Femur (tissue), 1 donor: ENCODE measurements around the gene CACNB4.
"Not testable (repeated sequence)": the region's sequence is repeated elsewhere in the genome, so short reads cannot be mapped to it uniquely, and the experiment has no call there.

Experiments used
- DNase-seq: peaks from one replicate; pipeline ENCODE4 v3.0.0-alpha.2; 2017

Gene CACNB4

DNA sequence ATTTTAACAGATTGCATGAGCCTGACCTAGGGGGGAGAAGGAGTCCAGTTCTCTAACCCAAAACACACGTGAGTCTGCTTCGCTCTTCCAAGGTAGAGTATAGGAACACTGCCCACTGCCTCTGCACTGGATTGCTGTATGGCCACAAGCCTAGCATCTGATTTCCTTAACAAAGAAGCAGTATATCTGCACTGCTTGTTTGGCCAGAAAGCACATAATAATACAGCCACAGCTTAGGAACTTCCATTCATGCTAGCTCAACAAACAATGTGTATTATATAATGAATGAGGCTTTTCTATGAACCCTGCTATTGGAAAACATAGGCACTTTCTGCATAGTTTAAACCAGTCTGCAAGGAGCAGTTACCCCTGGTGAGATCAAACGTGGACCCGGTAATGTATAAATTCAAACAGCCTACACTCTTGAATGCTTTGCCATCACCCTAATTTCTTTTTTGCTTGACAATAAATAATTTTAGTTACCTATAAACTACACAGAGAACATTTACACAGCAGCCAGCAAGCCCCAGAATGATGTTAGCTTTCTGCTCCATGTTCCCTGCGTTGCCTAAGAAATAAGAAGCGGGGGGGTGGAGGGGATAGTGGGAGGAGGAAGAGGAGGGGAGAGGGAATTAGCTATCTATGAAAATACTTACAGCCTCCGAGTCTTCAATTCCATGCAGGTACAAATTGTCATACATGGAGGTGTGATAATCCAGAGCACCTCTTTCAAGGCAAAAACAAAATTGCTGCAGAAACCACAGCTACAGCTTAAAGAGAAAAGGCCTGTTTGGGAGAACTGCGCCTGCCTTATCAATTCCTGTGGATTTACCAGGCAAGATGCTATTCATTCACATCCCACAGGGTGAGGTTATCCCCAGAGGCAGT, 125.6 kb downstream of the CACNB4 start:
- no peak for DNase-seq

DNA sequence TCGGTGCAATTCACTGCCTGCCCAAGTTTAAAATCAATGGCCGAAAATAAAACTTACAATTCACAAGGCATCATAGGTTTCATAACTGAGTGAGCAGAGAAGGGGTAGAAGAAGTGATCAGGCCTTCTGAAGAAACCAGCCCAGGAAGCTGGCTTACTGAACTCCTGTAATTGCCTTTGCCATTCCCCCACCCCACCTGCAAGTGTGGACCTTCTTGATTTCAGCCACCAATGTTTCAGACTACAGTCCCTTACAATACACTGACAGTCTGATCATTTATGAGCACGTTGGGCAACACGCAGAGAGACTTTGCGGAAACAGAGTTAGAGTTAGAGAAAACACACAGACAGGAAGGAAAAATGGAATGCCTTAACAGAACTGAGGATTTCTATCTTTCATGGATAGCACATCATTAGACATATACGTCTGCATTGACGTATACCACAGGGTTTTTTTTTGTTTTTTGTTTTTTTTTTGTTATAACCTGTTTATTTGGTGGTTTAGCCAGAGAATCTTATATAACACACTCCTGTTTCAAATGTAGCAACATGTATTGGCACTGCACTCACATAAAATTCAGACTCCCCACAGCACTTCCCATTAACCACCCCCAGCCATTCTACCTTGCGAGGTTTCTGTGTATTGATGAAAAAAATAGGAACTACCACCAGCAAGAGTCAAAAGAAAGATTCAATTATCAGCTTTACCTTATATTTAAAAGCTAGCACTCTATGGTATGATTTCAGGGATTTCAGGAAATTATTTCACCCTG, 126.4 kb downstream of the CACNB4 start:
- DNase-seq = no peak

DNA sequence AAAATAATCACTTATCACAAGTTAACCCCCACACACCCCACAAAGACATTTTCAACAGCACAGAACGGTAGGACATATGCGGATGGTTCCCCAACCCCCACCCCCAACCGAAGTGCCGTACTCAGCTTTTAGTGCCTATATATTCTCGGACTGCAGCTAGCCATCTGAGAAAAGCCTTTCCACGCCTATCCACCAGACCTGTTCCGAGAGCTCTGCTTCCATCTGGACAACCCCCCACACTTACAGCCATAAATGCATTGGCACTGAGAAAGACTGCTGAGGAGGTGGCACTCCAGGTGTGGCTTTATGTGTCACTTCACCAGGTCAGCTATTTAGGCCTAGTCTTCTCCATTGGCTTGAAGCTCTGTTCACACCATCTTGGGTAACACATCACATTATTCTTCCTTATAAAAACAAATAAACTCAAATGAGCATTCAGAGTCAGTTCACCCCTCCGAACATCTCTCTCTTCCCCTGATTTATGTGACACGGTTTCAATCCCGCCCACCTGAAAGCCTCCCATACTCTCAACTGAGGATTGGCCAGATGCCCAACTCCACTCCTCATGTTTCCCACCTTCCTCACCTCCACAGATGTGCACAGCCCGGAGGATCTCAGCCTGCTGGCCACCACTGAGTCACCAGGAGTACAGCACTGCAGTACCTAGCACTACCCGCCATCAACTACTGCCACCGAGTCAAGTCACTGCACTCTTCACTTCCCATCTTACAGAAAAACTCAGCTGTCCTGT, 127.4 kb downstream of the CACNB4 start:
- no peak for DNase-seq

DNA sequence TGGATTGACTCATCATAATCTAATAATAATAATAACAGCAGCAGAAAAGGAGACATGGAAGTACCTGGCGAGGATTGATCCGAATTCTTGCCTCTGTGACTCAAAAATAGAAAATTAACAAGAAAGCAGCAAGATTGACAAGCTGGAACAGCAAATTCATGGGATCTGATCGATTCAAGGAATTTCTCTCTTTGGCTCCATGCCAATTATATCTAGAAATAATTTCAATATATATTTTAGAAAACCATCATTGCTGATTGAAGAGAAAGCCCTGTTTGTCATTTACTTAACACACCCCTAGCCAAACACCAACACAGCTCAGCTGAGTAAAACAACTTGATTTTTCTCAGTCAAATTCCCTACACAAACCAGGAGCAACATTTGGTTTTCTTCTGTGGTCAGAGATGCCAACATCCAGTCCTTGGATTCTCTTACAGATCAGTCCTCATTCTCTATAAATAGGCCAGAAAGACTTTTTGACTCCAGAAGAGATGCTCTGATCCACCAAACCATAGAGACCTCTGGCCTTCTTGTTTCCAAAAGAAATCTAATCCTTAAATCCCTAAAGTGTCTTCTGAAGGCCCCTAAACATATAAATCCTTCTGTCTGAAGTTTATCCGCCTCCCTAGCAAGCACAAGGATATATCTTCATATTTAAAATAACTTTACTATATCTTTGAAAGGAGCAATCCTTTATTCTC, 129.9 kb downstream of the CACNB4 start:
- no peak for DNase-seq

DNA sequence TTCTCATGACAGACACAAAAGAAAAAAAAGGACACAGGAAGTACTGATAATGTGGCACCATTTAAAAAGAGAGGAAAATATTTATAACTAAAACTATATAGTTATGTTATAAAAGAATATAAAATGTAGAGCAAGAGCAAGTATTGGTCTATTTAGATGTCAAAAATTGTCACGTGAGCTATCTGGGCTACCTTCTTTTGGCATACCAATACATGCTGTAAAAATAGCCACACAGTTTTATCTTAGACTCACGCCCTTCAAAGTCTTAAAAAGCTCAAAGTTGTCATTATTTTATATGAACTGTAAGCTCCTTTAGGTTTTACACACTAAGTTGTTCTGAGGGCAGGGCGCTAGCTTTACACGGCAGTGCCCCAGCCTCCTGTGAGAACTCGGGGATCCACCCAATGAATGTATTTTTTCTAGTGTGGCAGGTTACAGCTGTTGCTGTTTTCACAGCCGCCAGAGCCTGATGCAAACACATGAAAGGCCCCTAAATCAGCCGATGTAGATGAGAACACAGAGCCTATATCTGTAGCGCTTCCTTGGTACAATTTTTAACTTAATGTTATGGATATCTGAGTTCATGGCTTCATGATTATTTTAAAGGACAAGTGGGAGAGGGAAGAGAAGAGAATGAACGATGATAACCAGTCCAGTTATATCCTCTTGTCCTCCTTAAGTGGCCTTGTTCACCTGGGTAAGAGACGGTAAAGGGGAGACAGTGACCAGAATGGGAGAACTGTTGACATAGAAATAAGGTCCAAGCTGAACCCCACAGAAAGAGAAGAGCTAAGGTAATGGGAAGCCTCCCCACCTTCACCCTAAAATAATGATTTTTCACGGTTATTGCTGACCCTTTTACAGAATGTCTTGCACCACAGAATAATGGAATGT, 130.8 kb downstream of the CACNB4 start:
- no peak for DNase-seq

DNA sequence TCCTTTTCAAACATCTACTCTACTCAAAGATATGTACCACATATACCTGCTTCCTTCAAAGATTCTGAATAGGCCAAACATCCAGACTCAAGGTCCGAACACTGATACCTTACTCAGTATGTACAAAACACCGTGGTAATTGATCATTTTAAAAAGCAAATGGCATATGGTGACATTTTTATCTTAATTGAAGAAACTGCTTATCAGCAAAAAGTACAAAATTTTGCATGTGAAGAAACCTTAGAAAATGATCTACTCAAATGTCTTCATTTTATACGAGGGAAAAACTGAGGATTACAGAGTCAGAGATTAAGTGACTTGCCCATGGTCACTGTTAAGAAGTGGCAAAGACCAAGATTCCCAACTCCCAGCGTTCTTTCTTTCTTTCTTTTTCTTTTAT, 133.0 kb downstream of the CACNB4 start:
- DNase-seq = no peak

DNA sequence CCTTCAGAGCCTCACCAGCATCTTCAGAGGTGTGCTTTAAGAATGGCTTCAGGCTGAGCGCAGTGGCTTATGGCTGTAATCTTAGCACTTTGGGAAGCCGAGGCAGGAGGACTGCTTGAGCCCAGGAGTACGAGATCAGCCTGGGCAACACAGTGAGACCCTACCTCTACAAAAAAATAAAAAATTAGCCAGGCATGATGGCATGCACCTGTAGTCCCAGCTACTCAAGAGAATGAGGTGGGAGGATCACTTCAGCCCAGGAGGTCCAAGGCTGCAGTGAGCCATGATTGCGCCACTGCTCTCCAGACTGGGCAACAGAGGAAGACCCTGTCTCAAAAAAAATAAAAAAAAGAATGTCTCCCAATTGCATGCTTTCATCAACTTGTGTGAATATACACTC, 137.3 kb downstream of the CACNB4 start:
- DNase-seq = no peak

DNA sequence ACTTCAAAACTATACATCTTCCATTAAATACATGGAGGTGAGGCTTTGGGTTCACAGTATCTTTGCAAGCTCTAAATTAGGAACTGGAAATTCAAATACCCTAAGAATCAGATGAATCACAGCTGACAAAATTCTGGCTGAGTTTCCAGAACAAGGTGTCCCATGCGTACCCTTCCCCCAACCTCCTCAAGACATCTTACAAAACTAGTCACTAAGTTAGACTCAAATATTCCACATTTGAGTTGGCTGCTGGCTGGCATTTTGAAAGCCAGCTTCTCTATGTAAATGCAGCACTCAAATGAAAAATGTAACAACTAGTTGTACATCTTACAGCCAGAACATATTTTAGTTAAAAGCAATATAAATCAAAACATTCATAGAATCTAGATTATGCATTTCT, 139.6 kb downstream of the CACNB4 start:
- DNase-seq = no peak

DNA sequence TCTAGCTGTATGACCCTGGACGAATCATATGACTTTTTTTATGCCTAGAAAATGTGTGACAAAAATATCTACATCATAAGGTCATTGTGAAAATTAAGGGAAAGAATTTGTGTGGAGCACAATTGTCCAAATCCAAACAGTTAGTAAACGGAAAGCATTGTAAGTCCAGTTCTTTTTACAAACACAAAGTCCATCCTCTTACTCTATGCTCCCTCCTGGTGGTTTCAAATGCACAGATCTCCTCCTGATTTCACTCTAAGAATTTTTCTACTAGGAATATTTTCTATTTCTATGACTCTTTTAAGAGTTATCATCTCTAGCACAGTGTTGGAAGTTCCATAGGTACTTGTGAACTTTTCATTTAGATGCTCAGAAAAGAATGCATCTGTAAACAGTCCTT, 145.4 kb downstream of the CACNB4 start:
- no peak for DNase-seq

DNA sequence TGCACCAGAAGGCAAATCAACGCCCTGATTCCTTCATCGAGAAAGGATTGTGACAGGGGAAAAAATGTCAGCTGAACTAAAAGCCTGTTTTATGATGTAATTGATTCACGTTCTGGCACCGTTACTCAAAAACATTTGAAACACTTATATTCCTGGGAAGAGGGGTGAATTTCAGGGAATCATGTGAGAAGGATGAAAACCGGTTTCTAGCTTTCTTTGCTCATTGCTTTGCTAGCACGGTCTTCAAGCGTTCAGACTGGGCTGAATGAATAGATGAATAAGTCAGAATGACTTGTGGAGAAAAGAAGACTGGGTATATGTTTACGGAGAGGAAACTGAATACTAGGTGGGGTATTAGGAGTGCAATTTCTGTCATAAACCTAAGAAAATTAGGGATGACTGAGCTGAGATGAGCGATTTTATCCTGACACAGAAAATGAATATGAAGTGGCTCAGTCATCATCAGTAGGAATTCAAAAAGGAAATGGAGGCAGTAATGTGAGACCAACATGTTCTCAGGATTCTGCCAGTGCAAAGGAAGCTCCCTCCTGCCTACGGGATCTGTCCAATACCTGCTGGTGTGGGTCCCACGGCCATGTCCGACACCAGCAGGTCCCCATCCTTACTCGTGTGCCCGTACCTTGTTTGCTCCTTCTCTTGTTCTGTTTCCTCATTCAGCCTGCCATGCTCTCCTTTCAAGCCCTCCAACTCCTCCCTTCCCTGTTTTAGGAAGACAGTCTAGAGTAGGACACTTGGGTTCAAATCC, 146.0 kb downstream of the CACNB4 start:
- DNase-seq = no peak

DNA sequence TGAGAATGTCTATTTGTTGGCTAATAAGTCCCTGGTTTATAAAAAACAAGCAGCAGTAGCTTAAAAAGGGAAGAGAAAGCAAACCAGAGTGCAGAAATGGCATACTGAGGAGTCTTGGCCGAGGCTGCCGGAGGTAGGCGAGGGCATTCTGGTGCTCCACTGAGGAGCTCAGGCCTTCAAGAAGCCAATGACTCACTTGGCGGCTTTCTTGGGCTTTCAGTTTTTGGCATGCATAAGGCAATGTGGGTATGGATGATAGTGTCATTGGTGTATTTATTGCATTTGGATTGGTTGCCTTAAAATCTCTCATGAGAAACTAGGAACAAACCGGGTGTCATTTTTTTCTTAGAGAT, 151.1 kb downstream of the CACNB4 start:
- no peak for DNase-seq

DNA sequence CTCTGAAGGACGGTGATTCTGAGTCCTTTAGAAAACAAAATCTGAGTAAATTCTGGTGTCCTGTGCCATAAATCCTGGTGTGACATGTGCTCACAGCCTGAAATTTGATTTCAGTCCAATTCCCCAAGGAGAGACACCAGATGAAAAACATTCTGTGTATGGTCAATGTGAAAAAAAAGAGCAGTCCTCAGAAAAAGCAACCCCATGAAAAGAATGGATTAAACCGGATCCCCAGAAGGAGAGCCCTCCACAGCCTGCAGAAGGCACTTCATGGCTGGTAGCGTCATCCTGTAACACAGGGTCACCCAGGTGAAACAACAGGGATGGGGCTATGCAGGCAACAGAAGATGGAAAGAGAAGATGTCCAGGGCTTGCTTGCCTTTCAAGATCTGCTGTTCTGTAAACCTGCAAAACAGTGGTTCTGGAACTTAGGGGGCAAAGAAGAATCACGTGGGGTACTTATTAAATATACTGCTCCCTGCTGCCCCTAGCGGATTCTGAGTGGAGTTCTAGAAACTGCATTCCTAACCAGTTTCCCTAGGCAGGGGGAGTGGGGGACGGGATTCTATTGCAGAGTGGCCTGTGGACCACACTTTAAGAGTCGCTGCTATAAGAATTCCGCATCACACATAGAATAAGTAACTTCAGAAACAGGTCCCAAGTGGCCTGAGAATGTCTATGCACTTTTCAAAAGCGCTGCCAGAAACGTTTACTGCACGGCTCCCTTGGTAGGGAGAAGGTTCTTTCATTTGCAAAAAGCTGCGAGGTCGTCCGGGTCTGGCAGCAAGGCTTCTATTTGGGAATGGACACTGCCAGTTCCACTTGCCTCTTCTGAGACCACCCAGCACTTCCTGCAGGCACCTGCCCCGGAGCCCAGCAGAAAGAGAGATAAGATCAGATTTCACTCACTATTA, 151.7 kb downstream of the CACNB4 start:
- peak; percentile 41 for DNase-seq

DNA sequence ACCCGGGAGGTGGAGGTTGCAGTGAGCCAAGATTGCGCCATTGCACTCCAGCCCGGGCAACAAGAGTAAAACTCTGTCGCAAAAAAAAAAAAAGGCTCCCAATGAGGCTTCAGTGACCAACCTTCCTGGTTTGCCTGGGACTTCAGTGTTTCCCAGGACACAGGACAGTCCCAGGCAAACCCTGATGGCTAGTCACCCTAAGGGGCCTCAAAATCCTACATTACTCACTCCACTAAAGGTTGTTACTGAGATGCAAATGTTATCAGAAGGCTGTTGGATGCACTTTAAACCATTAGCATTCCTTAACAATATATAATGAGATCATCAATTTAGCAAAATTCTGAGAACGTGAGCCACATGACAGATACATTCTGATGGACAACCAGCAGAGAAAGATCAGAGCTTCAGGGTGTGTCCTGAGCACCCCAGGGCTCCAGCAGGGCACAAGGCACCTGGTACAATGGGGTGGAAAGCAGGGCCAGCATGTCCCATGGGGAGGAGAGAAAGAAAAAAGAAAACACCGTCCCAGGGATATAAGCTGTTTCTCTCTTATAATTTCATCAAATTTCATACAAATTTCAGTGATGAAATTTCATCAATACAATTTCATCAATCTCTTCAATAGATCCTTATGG, 152.5 kb downstream of the CACNB4 start:
- no peak for DNase-seq

DNA sequence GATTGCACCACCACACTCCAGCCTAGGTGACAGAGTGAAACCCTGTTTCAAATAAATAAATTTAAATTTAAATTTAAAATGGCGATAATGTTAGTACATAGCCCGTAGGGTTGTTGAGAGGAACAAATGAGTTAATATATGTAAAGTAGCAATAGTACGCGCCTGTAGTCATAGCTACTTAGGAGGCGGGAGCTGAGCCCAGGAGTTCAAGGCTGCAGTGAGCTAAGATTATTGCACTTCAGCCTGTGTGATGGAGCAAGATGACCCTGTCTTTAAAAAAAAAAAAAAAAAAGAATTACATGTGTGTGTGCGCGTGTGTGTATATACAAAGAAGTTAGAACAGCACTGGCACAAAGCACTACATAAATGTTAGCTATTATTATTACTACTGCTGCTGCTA, 153.2 kb downstream of the CACNB4 start:
- DNase-seq = no peak

DNA sequence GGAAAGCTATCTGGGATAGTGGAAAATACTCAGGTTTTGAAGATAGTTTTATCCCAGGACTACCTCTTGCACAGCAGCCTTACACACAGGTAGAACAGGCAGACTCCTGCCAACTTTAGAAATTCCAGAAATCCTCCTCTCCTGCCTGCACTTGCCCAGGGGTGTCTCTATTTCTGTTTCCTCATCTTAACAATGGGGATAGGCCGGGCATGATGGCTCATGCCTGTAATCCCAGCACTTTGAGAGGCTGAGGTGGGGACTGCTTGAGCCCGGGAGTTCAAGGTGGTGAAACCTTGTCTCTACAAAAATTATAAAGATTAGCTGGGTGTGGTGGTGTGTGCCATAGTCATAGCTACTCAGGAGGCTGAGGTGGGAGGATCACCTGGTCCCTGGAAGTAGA, 153.7 kb downstream of the CACNB4 start:
- no peak for DNase-seq

DNA sequence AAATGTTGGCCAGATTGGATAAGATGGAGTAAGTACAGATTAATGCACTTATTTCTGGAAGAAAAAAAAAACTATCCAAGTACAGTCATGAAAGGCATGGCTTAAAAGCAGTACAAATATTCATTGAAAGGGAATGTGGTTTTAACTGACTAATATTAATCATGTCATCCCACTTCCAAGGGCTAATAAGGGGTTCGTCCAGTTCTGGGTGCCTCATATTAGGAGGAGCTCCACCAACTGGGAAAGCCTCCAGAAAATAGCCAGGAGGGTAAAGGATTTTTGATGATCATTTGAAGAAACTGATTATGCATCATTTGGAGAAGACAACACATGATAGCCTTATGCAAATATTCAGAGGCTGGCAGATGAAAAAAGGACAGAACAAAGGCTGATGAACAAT, 155.4 kb downstream of the CACNB4 start:
- DNase-seq = no peak

DNA sequence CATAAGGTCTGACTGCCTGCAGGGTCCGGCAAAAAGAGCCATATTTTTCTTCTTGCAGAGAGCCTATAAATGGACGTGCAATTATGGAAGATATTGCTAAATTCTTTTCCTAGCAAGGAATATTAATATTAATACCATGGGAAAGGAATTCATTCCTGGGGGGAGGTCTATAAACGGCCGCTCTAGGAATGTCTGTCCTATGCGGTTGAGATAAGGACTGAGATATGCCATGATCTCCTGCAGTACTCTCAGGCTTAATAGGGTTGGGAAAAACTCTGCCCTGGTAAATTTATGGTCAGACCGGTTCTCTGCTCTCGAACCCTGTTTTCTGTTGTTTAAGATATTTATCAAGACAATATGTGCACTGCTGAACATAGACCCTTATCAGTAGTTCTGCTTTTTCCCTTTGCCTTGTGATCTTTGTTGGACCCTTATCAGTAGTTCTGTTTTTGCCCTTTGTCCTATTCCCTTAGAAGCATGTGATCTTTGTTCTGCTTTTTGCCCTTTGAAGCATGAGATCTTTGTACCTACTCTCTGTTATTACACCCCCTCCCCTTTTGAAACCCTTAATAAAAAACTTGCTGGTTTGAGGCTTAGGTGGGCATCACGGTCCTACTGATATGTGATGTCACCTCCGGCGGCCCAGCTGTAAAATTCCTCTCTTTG, 156.2 kb downstream of the CACNB4 start:
- DNase-seq = not testable (repeated sequence)

DNA sequence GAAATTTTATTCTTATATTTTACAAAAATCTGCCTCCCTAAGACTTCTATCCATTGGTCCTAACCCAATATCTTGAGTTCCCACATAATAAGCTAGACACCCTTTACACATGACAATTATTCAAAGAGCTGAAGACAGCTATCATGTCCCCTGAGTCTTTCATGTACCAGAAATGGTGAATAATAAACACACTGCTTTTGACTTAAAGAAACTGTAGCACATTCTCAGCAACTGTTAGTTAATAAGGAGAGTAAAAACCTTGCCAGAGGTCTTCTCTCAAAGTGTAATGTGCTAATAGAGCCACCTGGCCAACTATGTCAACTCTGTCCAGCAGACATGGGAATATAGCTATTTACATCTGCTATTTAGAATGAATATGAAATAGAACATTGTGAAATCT, 160.9 kb downstream of the CACNB4 start:
- no peak for DNase-seq

DNA sequence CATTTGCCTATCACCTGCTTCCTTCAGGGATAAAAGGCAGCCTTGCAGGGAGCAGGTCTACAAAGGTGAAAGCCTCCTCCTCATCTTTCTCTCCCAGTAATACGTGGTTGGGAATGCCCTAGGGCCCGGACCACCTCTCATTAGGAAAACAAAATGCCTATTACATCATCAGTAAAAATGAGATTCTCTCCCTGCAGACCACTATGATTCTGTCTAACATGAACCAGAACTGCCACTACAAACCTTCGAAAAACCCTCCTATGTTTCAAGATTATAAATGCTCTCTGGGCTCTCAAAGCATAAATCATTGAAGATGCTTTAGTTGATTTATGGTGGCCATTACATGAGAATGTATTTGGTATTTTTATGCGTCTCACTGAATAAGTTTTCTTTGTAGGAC, 162.2 kb downstream of the CACNB4 start:
- no peak for DNase-seq
